ENCODE data around the gene ZNF638. TPM values are rescaled to one million over a fixed set of nuclear protein-coding genes. Genes with fewer than 3 reads are reported as not detected.

The ZNF638 gene
- total and polyA plus RNA-seq, 9 of the 15 experiments (the other 6 are each of a cell fraction or from before 2014, with no cell fraction given), result 53.3 to 165 (median 98.8) TPM

DNA sequence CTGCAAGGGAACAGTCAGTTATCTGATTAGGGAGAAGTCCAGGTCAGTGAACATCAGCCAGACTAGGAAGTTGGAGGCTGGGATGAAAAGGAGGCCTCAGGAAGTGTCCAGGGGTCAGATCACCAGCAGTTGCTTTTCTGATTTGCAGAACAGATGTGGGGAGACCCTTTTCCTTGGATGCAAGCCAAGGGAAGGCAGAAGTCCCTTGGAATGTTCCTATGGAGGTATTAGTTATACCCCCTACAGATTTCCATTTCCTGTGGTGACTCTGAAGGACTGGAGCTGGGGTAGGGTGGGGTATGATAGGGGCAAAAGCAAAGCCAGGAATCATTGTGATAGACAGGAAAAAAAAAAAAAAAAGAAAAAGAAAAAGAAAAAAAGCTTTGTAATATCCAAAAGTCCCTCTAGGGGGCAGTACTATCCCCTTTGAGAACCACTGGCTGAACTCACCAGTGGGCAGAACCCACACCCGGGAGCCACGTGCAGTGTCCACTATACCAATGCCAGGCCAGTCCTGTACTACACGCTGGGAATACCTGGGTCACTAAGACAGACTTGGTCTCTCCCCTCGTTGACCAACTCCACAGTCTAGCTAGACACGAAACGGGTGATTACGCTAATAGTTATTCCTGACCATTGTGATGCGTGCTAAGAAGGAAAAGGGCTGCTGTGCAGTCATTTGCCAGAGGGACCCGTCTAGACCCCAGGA, 129.2 kb downstream of the ZNF638 start (continued):
- no peak for TF ChIP-seq ZNF764 (CRISPR knock-in tag; IDR thresholded peaks at IDR 0.05; ENCODE audit: low read depth)
- no peak for TF ChIP-seq ZC3H11A (IDR thresholded peaks at IDR 0.05; ENCODE audit: low read depth, low read length)
- TF ChIP-seq, protein P1, sequence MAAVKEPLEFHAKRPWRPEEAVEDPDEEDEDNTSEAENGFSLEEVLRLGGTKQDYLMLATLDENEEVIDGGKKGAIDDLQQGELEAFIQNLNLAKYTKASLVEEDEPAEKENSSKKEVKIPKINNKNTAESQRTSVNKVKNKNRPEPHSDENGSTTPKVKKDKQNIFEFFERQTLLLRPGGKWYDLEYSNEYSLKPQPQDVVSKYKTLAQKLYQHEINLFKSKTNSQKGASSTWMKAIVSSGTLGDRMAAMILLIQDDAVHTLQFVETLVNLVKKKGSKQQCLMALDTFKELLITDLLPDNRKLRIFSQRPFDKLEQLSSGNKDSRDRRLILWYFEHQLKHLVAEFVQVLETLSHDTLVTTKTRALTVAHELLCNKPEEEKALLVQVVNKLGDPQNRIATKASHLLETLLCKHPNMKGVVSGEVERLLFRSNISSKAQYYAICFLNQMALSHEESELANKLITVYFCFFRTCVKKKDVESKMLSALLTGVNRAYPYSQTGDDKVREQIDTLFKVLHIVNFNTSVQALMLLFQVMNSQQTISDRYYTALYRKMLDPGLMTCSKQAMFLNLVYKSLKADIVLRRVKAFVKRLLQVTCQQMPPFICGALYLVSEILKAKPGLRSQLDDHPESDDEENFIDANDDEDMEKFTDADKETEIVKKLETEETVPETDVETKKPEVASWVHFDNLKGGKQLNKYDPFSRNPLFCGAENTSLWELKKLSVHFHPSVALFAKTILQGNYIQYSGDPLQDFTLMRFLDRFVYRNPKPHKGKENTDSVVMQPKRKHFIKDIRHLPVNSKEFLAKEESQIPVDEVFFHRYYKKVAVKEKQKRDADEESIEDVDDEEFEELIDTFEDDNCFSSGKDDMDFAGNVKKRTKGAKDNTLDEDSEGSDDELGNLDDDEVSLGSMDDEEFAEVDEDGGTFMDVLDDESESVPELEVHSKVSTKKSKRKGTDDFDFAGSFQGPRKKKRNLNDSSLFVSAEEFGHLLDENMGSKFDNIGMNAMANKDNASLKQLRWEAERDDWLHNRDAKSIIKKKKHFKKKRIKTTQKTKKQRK (IDR thresholded peaks at IDR 0.05; ENCODE audit: borderline replicate concordance, low read depth, low read length), result no peak
- TF ChIP-seq ZNF384 (IDR thresholded peaks at IDR 0.05; ENCODE audit: low read depth, low read length), result peak; percentile 87
- no peak for TF ChIP-seq KAT8 (IDR thresholded peaks at IDR 0.05; ENCODE audit: low read depth)
- TF ChIP-seq EP400 (IDR thresholded peaks at IDR 0.05), result no peak
- no peak for TF ChIP-seq ZNF232 (CRISPR knock-in tag; IDR thresholded peaks at IDR 0.05)
- TF ChIP-seq, protein P2, sequence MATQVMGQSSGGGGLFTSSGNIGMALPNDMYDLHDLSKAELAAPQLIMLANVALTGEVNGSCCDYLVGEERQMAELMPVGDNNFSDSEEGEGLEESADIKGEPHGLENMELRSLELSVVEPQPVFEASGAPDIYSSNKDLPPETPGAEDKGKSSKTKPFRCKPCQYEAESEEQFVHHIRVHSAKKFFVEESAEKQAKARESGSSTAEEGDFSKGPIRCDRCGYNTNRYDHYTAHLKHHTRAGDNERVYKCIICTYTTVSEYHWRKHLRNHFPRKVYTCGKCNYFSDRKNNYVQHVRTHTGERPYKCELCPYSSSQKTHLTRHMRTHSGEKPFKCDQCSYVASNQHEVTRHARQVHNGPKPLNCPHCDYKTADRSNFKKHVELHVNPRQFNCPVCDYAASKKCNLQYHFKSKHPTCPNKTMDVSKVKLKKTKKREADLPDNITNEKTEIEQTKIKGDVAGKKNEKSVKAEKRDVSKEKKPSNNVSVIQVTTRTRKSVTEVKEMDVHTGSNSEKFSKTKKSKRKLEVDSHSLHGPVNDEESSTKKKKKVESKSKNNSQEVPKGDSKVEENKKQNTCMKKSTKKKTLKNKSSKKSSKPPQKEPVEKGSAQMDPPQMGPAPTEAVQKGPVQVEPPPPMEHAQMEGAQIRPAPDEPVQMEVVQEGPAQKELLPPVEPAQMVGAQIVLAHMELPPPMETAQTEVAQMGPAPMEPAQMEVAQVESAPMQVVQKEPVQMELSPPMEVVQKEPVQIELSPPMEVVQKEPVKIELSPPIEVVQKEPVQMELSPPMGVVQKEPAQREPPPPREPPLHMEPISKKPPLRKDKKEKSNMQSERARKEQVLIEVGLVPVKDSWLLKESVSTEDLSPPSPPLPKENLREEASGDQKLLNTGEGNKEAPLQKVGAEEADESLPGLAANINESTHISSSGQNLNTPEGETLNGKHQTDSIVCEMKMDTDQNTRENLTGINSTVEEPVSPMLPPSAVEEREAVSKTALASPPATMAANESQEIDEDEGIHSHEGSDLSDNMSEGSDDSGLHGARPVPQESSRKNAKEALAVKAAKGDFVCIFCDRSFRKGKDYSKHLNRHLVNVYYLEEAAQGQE (IDR thresholded peaks at IDR 0.05; ENCODE audit: borderline replicate concordance), result peak; percentile 12; the same call in 1 of the 2 replicates
- TF ChIP-seq, protein P2 (CRISPR knock-in tag; IDR thresholded peaks at IDR 0.05; ENCODE audit: low read depth), result no peak
- no peak for TF ChIP-seq ADNP (tag; IDR thresholded peaks at IDR 0.05)
- no peak for TF ChIP-seq POLR2AphosphoS5 (IDR thresholded peaks at IDR 0.05; ENCODE audit: control insufficient read depth, insufficient read depth, low read depth, low read length)
- TF ChIP-seq, protein P3, sequence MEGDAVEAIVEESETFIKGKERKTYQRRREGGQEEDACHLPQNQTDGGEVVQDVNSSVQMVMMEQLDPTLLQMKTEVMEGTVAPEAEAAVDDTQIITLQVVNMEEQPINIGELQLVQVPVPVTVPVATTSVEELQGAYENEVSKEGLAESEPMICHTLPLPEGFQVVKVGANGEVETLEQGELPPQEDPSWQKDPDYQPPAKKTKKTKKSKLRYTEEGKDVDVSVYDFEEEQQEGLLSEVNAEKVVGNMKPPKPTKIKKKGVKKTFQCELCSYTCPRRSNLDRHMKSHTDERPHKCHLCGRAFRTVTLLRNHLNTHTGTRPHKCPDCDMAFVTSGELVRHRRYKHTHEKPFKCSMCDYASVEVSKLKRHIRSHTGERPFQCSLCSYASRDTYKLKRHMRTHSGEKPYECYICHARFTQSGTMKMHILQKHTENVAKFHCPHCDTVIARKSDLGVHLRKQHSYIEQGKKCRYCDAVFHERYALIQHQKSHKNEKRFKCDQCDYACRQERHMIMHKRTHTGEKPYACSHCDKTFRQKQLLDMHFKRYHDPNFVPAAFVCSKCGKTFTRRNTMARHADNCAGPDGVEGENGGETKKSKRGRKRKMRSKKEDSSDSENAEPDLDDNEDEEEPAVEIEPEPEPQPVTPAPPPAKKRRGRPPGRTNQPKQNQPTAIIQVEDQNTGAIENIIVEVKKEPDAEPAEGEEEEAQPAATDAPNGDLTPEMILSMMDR (IDR thresholded peaks at IDR 0.05 in 2 of 3, conservative IDR thresholded peaks at IDR 0.05 in 1 of 3; ENCODE audit: insufficient read depth in 2 of 3, low read depth in 1 of 3, low read length in 3 of 3), result peak; percentile 36 to 62 (median 61); a peak in 5 of 6 replicates
- TF ChIP-seq MAFG (tag; conservative IDR thresholded peaks at IDR 0.05), result no peak
- TF ChIP-seq ELF4 (CRISPR knock-in tag; IDR thresholded peaks at IDR 0.05), result no peak

Data from K562 (cell line).